Activated naive CD4-positive, alpha-beta T cell treated with Interleukin-2 at 50 U/mL for 16 hours (primary cell): Measurements from ENCODE around the gene FAM124B.

Experiments used
- DNase-seq: peaks from one replicate; pipeline ENCODE4 v3.0.0-alpha.2; 2020

FAM124B gene

DNA sequence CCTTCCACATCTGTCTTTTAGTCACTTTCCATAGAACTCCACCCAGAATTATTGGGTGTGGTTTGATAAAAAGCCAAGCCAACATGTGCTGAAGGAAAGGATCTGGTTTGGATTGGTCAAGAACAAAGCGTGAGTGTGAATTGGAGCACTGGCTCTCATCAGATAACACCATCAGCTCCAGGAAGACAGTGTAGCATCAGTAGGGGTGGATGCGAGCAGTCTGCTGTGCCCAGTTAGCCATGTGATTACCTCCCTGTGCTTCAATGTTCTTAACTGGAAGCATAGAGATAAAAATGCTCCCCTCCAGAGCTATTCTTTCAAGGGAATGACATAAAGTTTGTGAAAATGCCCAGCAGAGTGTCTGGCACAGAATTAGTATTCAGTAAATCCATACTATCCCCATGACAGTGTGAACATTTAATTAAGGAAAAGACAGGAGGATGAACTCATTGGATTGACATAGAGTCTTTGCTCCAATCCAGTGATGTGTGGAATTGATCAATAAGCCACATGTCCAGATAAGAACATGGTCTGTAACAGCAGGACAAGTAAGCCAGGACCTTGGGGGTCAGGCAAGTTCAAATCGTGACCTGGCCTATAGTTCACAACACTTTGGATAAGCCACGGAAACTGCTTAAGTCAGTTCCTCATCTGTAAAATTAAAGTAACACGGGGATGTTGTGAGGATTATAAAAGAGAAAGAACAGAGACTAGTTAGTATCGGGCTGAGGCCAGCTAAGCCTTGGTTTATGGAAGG is 68.0 kb downstream of the FAM124B start:
- DNase-seq, result no peak

DNA sequence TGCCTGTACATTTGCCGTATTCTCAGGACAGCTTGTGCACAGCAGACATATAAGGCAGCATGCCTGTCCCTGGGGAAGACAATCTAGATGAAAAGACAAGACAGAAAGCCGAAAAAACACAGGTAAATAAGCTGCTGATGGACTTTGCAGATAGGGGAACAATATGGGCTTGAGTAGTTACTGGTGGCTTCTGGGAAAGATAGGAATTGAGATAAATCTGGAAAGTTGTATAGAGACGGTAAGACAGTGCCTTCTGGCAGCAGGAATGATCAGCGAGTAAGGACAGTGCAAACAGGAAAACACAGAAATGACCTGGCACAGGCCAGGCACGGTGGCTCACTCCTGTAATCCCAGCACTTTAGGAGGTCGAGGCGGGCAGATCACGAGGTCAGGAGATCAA is 70.2 kb downstream of the FAM124B start:
- no peak for DNase-seq

DNA sequence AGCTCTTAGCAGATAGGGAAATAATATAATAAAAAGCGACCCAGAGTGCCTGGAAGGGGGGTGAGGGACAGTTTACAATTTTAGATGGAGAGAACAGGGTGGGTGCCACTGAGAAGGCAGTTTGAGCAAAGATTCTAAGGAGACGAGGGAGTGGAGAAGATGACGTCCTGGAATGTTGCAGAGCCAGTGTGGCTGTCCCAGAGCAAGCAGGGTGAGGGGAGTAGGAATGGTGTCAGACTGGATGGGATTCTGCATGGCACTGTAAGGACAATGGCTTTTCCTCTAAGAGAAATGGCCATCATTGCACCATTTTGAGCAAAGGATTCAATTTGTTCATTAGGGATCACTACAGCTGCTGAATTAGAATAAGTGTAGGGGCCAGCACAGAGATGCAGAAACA is 73.1 kb downstream of the FAM124B start:
- DNase-seq, result no peak
